ENCODE results near the gene BRD3OS.

DNA sequence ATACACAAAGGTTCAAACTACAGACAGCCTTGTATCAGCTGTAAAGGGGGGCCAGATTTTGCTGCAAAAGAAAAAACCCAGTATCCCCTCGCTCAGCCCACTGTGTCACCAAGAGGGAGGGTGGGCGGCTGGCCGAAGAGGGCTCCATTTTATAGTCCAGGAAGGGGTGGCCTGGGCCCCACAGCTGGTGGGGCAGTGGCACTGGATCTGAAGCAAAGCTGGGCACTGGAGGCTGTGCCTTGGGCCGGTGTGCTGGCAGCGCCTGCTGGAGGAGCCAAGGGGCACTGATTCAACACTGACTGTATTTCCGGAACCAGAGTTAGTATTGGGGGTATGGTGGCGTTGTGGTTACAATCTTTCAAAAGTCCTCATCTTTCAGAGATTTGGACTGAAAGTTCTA is 33.4 kb downstream of the BRD3OS start:
- TF ChIP-seq, protein P1, sequence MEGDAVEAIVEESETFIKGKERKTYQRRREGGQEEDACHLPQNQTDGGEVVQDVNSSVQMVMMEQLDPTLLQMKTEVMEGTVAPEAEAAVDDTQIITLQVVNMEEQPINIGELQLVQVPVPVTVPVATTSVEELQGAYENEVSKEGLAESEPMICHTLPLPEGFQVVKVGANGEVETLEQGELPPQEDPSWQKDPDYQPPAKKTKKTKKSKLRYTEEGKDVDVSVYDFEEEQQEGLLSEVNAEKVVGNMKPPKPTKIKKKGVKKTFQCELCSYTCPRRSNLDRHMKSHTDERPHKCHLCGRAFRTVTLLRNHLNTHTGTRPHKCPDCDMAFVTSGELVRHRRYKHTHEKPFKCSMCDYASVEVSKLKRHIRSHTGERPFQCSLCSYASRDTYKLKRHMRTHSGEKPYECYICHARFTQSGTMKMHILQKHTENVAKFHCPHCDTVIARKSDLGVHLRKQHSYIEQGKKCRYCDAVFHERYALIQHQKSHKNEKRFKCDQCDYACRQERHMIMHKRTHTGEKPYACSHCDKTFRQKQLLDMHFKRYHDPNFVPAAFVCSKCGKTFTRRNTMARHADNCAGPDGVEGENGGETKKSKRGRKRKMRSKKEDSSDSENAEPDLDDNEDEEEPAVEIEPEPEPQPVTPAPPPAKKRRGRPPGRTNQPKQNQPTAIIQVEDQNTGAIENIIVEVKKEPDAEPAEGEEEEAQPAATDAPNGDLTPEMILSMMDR (IDR thresholded peaks at IDR 0.05), result no peak
- TF ChIP-seq ZFX (IDR thresholded peaks at IDR 0.05; ENCODE audit: borderline replicate concordance), result no peak

Data from 22Rv1 (cell line).